ENCODE measurements around the gene RREB1. TPM values are rescaled to one million over a fixed set of nuclear protein-coding genes. Genes with fewer than 3 reads are reported as not detected.

Gene RREB1
- total RNA-seq, 1 donor from 2014 or later: 41.8 TPM

- Histone ChIP-seq H3K27me3 (ENCODE audit: insufficient read depth, low read length) (no peaks in the 10 kb centered on the region), H4K20me1 (ENCODE audit: insufficient read depth, low read length) (no peaks in the 10 kb centered on the region), H3K4me2 (ENCODE audit: low read length) (no peak overlapping the region), H3K27ac (ENCODE audit: low read depth, low read length) (no peak overlapping the region), H3K4me3 (ENCODE audit: insufficient read depth, low read depth, low read length) (no peak overlapping the region), H3K79me2 (ENCODE audit: insufficient read depth, low read length) (no peaks in the 10 kb centered on the region), H3K9me3 (ENCODE audit: insufficient read depth, low read depth, low read length) (no peaks in the 10 kb centered on the region), H3K4me1 (ENCODE audit: insufficient read depth, low read length) (no peaks in the 10 kb centered on the region), H3K36me3 (ENCODE audit: insufficient read depth, low read length) (no peaks in the 10 kb centered on the region), H2AFZ (ENCODE audit: low read depth, low read length) (no peak overlapping the region), H3K9ac (ENCODE audit: low read length) (no peak overlapping the region)
- no peak for TF ChIP-seq EZH2 (IDR thresholded peaks at IDR 0.05; ENCODE audit: insufficient read depth, low read length)
- TF ChIP-seq CTCF (IDR thresholded peaks at IDR 0.05; ENCODE audit: insufficient read depth, low read depth, low read length): no peak
- Mint-ChIP-seq H3K27ac (ENCODE audit: unreplicated experiment) (no peak overlapping the region), H3K4me3 (ENCODE audit: unreplicated experiment) (no peak overlapping the region), H3K4me1 (ENCODE audit: low read depth, unreplicated experiment) (no peaks in the 10 kb centered on the region), H3K36me3 (ENCODE audit: low read depth, unreplicated experiment) (no peaks in the 10 kb centered on the region), H3K27me3 (ENCODE audit: low read depth, unreplicated experiment) (no peaks in the 10 kb centered on the region), H3K9me3 (ENCODE audit: unreplicated experiment) (no peaks in the 10 kb centered on the region)
- DNase-seq (ENCODE audit: low read depth): no peak
- FAIRE-seq: no peak
These were observed 36.4 kb upstream of the RREB1 start for GRCh38 chr6:7071405-7071804.

GRCh38 chr6:7073082-7073820, 34.5 kb upstream of the RREB1 start:
- no peaks in the 10 kb centered on the region for H3K36me3 Mint-ChIP-seq (ENCODE audit: low read depth, unreplicated experiment)
- DNase-seq (ENCODE audit: low read depth) (no peak), FAIRE-seq (no peak)
- H3K9me3 Mint-ChIP-seq (ENCODE audit: unreplicated experiment): no peaks in the 10 kb centered on the region
- Histone ChIP-seq H3K27ac (ENCODE audit: low read depth, low read length) (no peak overlapping the region), H3K36me3 (ENCODE audit: insufficient read depth, low read length) (no peaks in the 10 kb centered on the region), H4K20me1 (ENCODE audit: insufficient read depth, low read length) (no peaks in the 10 kb centered on the region), H3K9me3 (ENCODE audit: insufficient read depth, low read depth, low read length) (no peaks in the 10 kb centered on the region), H3K4me3 (ENCODE audit: insufficient read depth, low read depth, low read length) (no peak overlapping the region), H3K4me1 (ENCODE audit: insufficient read depth, low read length) (no peaks in the 10 kb centered on the region), H2AFZ (ENCODE audit: low read depth, low read length) (no peak overlapping the region), H3K4me2 (ENCODE audit: low read length) (no peak overlapping the region), H3K79me2 (ENCODE audit: insufficient read depth, low read length) (no peaks in the 10 kb centered on the region), H3K27me3 (ENCODE audit: insufficient read depth, low read length) (no peaks in the 10 kb centered on the region), H3K9ac (ENCODE audit: low read length) (no peak overlapping the region)
- no peaks in the 10 kb centered on the region for H3K4me1 Mint-ChIP-seq (ENCODE audit: low read depth, unreplicated experiment)
- no peak for TF ChIP-seq CTCF (IDR thresholded peaks at IDR 0.05; ENCODE audit: insufficient read depth, low read depth, low read length)
- no peak for TF ChIP-seq EZH2 (IDR thresholded peaks at IDR 0.05; ENCODE audit: insufficient read depth, low read length)
- H3K4me3 Mint-ChIP-seq (ENCODE audit: unreplicated experiment): no peak overlapping the region
- H3K27me3 Mint-ChIP-seq (ENCODE audit: low read depth, unreplicated experiment): no peaks in the 10 kb centered on the region
- H3K27ac Mint-ChIP-seq (ENCODE audit: unreplicated experiment): no peak overlapping the region

- H3K4me1 Mint-ChIP-seq (ENCODE audit: low read depth, unreplicated experiment): no peaks in the 10 kb centered on the region
- no peaks in the 10 kb centered on the region for H3K27me3 Mint-ChIP-seq (ENCODE audit: low read depth, unreplicated experiment)
- no peak overlapping the region for H3K9ac ChIP-seq (ENCODE audit: low read length)
- no peak overlapping the region for H3K27ac Mint-ChIP-seq (ENCODE audit: unreplicated experiment)
- H3K9me3 ChIP-seq (ENCODE audit: insufficient read depth, low read depth, low read length): no peaks in the 10 kb centered on the region
- no peak overlapping the region for H3K4me2 ChIP-seq (ENCODE audit: low read length)
- H3K4me3 ChIP-seq (ENCODE audit: insufficient read depth, low read depth, low read length): no peak overlapping the region
- no peaks in the 10 kb centered on the region for H3K4me1 ChIP-seq (ENCODE audit: insufficient read depth, low read length)
- H3K27ac ChIP-seq (ENCODE audit: low read depth, low read length): no peak overlapping the region
- FAIRE-seq (no peak), DNase-seq (ENCODE audit: low read depth) (no peak)
- no peak overlapping the region for H3K4me3 Mint-ChIP-seq (ENCODE audit: unreplicated experiment)
- H4K20me1 ChIP-seq (ENCODE audit: insufficient read depth, low read length): no peaks in the 10 kb centered on the region
- no peaks in the 10 kb centered on the region for H3K36me3 Mint-ChIP-seq (ENCODE audit: low read depth, unreplicated experiment)
- no peaks in the 10 kb centered on the region for H3K79me2 ChIP-seq (ENCODE audit: insufficient read depth, low read length)
- no peaks in the 10 kb centered on the region for H3K27me3 ChIP-seq (ENCODE audit: insufficient read depth, low read length)
- H3K9me3 Mint-ChIP-seq (ENCODE audit: unreplicated experiment): no peaks in the 10 kb centered on the region
- no peaks in the 10 kb centered on the region for H3K36me3 ChIP-seq (ENCODE audit: insufficient read depth, low read length)
- H2AFZ ChIP-seq (ENCODE audit: low read depth, low read length): no peak overlapping the region
- no peak for TF ChIP-seq CTCF (IDR thresholded peaks at IDR 0.05; ENCODE audit: insufficient read depth, low read depth, low read length)
These were observed 33.8 kb upstream of the RREB1 start for GRCh38 chr6:7073821-7074525.
